ENCODE measurements around the gene AKR7A2.
"Not testable (repeated sequence)": the region's sequence is repeated elsewhere in the genome, so short reads cannot be mapped to it uniquely, and the experiment has no call there.

Gene AKR7A2

DNA sequence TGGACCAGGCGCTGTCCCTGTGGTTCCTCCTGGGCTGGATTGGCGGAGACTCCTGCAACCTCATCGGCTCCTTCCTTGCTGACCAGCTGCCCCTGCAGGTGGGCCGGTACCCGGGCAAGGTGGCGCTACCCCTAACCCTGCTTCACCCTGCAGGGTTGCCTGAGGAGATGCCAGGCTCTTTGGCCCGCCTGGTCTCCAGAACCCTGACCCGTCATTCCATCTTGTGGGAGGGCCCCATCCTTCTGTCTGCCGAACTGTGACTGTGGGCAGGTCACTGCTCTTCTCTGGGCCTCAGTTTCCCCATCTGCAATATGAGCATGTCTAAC is 12.7 kb upstream of the AKR7A2 start:
- no peak for DNase-seq

GRCh38 chr1:19323987-19324664 is 12.2 kb upstream of the AKR7A2 start:
- no peak for DNase-seq

- DNase-seq: no peak
These were observed 10.5 kb upstream of the AKR7A2 start for GRCh38 chr1:19322481-19322880.

DNA sequence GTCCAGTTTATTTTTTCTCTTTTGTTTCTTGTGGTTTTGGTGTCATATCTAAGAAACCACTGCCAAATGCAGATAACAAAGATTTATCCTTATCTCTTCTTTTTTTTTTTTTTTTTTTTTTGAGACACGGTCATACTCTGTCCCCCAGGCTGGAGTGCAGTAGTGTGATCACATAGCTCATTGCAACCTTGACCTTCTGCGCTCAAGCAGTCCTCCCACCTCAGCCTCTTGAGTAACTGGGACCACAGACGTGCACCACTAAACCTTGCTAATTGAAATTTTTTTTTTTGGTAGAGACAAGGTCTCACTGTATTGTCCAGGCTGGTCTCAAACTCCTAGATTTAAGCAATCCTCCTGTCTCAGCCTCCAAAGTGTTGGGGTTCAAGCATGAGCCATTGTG is 9.1 kb upstream of the AKR7A2 start:
- no peak for DNase-seq

GRCh38 chr1:19319196-19319595 is 7.3 kb upstream of the AKR7A2 start:
- DNase-seq: no peak

DNA sequence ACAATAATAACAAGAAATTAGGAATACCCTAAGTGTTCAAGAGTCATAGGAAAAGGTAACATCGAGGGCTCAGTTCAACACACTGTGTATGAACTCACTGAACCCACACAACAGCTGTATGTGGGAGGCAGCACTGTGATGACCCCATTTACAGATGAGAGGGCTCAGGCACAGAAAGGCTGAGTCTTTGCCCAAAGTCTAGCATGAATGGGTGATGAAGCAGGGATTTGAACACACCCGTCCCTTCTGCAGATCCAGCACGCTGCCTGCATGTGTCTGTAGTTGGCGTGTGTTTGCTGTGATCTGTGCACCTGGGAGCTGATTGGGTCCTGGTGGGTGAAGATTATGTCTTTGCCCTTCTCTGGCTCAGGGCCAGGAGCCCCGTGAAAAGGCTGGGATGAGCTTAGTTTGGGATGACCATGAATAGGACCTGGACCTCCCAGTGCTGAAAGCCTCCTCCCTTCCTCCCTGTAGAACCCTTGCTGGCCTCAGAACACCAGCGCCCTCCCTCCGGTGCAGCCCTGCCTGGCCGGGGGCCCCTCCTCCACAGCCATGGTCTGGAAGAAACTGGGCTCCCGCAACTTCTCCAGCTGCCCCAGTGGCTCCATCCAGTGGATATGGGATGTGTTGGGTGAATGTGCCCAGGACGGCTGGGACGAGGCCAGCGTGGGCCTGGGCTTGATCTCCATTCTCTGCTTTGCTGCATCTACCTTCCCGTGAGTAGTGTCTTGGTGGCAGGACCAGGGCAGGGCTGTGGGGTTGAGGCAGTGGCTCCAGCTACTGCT is 5.4 kb upstream of the AKR7A2 start:
- no peak for DNase-seq

GRCh38 chr1:19315378-19316198 is 3.6 kb upstream of the AKR7A2 start:
- peak in 1 of 2 experiments; percentile 14 for DNase-seq

DNA sequence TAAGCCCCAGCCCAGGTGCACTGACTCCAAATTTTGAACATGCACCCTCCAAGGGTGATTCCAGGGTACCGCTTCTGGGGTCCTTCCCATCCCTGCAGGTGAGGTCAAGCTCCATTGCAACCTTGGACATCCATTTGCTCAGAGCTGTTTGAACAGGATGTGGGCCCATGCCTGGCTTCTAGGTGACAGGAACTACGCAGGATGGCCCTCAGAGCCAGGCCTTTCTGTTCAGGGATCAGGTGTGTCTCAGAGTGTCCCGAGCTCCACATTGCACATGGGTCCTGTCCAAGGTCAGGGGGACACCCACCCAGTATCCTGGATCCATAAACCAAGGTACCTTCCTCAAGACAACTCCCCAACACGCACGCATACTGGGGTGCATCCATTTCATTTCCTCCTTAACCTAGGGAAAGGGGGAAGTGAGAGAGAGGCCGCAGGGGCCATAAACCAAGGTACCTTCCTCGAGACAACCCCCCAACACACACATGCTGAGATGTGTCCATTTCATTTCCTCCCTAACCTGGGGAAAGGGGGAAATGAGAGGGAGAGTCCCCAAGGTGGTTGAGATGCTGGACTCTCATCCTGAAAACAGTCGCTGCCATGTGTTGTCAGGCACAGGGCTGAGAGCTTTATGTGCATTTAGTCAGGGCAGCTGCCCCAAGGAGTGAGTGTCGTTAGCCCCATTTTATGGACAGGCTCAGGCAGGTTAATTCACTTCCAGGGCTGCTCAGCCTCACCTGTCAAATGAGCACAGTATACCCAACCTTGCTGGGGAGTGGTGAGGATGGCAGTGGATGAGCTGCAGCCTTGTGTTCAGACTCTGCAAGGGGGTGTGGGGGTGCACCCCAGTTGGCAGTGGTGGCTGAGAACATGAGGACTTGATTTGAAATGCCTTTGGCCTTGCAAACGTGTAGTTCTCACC is 2.3 kb upstream of the AKR7A2 start:
- no peak for DNase-seq

GRCh38 chr1:19313636-19313959 is 1.7 kb upstream of the AKR7A2 start:
- DNase-seq: no peak

DNA sequence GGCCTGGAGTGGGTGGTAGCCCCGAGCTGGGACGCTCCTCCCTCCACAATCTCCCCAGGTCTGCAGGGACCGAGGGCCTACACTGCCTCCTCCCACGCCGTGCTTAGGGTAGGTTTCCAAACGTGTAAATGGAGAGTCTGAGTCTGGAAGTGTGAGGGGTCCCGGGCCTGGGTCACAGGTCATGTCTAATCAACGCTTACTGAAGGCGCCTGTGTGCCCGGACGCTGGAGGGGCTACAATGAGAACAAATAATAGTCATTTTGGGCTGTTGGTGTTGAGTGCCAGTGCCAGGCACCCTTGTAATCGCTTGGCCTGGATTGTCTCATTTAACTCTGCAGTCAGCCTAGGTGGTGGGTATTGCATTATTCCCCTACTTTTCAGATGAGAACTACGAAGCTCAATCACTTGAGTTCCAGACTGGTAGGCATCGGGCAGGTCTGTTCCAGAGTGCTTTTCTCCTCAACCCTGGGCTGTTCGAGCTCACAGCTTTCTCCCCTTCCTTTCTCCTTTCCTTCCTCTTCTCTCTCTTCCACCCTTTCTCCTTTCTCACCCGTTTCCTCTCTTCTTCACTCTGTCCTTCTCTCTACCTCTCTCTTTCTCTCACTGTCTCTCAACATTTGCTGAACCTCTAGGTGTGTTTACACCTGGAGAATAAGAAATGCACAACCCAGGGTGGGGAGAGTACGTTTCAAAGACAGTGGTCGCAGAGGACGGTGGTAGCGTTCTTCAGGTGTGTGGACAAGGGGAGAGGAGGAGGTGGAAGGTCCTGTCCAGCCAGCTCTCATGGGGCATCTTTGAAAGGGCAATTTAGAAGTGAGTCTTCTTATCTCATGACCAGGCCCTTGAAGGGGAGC is 1.1 kb upstream of the AKR7A2 start:
- no peak for DNase-seq

DNA sequence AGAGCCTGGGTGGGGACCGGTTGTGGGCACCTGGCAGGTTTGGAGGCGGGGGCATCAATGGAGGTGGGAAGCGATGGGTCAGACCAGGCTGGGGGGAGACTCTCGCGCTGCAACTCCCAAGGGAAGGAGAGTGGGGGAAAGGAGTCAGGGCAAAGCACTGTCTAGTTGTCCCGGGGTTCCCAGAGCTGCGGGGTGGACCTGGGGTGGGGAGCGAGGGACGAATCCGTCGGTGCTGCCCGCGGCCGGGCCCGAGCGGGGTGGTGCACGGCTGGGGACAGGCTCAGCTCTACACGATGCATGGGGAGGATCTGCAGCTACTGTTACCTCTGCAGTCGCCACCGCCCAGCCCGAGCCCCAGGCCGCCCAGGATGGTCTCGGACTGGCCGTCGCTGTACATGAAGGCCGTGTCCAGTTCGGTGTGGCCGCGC is 427 bp downstream of the AKR7A2 start:
- no peak for DNase-seq

DNA sequence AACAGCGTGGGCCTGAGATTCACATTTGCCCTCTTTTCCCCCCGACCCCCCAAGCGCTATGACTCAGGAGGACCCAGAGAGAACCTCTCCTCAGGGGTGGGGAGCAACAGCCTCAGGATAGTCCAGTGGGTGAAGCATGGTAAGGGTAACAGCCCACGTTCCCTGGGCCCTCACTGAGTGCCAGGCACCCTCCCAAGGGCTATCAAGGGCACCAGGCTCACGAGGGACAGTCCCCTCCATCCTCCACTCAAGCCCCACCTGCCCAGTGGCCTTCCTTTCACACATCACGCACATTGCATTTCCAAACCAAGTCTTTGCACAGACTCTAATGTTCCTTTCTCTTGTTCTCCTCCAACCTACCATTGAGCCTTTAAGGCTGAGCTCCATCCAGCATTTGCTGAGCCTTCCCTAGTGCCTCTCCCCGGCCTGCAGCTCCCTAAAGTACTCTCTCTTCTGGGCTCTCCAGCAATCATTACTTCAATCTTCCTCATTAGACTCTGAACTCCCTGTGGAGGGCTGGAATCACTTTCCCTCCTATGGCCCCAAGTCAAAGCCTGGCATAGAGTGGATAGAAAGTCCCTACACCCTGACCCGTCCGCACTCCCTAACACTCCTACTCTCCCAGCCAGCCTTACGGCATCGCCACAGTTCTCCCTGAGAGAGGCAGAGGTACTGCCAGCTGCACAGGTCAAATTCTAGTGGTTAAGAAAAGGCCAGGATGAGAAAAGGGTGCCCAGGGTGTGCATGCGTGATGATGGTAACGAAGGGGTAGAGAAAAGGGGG is 1.0 kb downstream of the AKR7A2 start:
- DNase-seq: no peak

DNA sequence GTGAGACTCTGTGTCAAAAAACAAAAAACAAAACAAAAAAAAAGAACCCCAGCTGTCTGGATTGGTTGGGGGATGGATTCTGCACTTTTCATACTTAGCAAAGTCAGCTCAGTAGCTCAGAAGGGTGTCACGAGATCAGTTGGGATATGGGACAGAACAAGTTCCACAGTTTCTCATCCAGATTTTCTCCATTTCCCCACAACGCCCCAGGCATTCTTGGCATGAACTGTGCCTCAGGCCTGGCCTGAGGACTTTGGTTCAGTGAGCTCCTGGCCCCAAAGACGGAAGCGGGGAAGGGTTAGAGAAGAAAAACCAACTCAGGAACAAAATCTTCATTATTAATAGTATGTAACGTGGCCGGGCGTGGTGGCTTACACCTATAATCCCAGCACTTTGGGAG is 1.9 kb downstream of the AKR7A2 start:
- DNase-seq: no peak

- peak in 1 of 2 experiments; percentile 12 for DNase-seq
These were observed 2.7 kb downstream of the AKR7A2 start for GRCh38 chr1:19309123-19309813.

GRCh38 chr1:19308509-19308907 is 3.4 kb downstream of the AKR7A2 start:
- no peak for DNase-seq

GRCh38 chr1:19307794-19308508 is 4.0 kb downstream of the AKR7A2 start:
- no peak for DNase-seq

- no peak for DNase-seq
These were observed 5.0 kb downstream of the AKR7A2 start for GRCh38 chr1:19306941-19307340.

GRCh38 chr1:19305880-19306279 is 6.1 kb downstream of the AKR7A2 start:
- no peak for DNase-seq

- not testable (repeated sequence) for DNase-seq
These were observed 7.9 kb downstream of the AKR7A2 start for GRCh38 chr1:19304081-19304480.

DNA sequence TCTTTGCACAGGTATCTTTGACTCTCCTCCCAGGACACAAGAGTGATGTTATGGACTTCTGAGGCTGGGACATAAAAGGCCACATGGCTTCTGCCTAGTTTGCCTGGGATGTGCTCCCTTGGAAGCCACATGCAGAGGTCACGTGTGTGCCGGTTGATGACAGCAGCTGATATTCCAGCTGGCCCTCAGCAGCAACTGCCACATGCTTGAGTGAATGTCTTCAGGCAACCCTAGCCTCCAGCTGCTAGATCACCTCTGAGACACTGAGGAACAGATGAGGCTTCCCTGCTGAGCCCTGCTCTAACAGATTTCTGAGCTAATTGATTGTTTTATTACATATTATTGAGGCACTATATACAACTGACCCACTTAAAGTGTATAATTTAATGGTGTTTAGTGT is 11.7 kb downstream of the AKR7A2 start:
- no peak for DNase-seq

Measured in SW 1271 (cell line).